Activated naive CD4-positive, alpha-beta T cell treated with anti-CD3 and anti-CD28 coated beads, Interleukin-2, amount 10 ng/mL, durations not matched to agents 7 days and 5 days (primary cell): ENCODE measurements around the gene RANGRF.

Source experiments
- CTCF ChIA-PET: fragments of 350-600 bp; sonication (Branson Sonifier 250); formaldehyde crosslinking; loops from one replicate; lab custom pipeline; 2021; ENCODE audit warnings: antibody characterized with exemption; lab: Charles Lee
- DNase-seq: peaks from one replicate; pipeline ENCODE4 v3.0.0-alpha.2; 2020
- H3K27ac Mint-ChIP-seq: one replicate; pipeline ENCODE4 v1.8.0; 2021; ENCODE audit warnings: mild to moderate bottlenecking, moderate library complexity, mixed read lengths
- H3K27me3 Mint-ChIP-seq: one replicate; pipeline ENCODE4 v1.8.0; 2021; ENCODE audit warnings: mild to moderate bottlenecking, mixed read lengths
- H3K36me3 Mint-ChIP-seq: one replicate; pipeline ENCODE4 v1.8.0; 2021; ENCODE audit warnings: mixed read lengths
- H3K4me1 Mint-ChIP-seq: one replicate; pipeline ENCODE4 v1.8.0; 2021; ENCODE audit warnings: mixed read lengths
- H3K4me3 Mint-ChIP-seq: one replicate; pipeline ENCODE4 v1.8.0; 2021; ENCODE audit warnings: mild to moderate bottlenecking, moderate library complexity, mixed read lengths
- H3K9me3 Mint-ChIP-seq: one replicate; pipeline ENCODE4 v1.8.0; 2021; ENCODE audit warnings: mixed read lengths

RANGRF gene

DNA sequence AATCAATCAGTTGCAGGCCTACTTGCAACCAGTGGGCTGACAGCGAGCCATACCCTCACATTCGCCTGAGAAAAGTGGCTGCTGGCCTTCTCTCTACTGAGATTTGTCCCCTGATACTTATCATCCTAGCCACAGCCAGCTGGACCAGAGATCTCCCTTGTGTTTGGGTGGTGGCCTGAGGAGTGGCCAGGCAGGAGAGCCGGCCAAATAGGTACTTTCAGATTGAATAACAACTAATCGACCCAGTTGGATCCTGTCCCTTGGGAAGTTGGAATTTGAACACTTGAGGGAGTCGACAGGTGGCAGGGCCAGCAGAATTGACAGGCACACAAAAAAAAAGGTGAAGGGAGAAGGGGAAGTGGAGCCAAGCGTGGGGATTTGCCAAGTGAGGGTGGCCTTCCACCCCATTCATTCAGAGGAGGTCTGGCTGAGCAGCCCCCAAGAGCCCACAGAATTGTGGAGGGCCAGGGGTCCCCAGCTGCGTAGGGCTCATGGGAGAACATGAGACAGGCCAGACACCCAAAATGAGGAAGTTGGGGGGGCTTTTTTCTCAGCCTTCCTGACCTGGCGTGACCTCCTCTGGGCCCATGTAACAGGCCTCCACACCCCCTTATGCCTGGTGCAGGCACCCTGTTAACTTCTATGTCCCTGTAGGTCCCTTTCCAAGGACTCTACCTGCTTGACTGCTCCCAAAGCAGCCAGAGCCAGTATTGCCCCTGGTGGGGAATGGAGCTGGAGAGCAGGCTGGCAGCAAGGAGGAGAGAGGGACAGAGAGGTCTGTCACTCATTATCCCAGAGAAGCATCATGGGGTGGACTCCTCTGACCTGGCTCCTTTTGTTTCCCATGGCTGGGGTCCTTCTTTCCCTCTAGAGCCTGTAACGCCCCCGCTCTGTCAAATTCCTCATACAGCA is 2.9 kb upstream of the RANGRF start:
- H3K27me3 Mint-ChIP-seq = no peaks in the 10 kb centered on the region

DNA sequence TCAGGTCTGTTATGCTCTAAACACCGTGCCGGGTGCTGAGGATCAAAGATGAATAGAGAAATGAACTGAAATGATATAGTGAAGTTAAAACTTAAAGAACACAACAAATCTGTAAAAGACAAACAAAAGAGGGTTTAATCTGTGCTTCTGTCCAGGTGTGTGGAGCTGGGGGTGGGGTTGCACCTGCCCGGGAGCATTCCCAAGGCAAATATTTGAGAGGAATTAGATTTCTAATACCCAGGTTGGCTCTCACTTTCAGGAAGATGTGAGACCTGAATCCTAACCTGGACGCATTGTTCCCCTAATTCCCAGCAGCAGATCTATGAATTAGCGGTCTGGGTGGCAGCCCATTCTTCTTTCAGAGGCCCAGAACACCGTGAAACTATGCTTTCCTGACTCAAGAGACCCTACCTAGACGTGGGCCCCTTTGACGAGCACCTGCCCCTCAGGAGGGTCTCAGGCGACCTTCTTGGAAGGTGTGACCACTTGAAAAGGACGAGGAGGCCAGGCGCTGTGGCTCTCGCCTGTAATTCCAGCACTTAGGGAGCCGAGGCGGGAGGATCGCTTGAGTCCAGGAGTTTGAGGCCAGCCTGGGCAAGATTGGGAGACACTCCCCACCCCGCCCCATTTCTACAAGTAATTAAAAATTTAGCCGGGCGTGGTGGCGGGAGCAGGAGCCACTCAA is 677 bp upstream of the RANGRF start:
- Mint-ChIP-seq H3K4me1 (peaks cover 56% of the 10 kb centered on the region), H3K36me3 (peaks cover 16% of the 10 kb centered on the region)
- CTCF ChIA-PET = no interaction called here

More for the DNA sequence above, 2.9 kb upstream of the RANGRF start:
- H3K36me3 Mint-ChIP-seq = peaks cover 13% of the 10 kb centered on the region
- no peak for DNase-seq
- no peaks in the 10 kb centered on the region for H3K9me3 Mint-ChIP-seq
- no peak overlapping the region for H3K4me3 Mint-ChIP-seq
- CTCF ChIA-PET = no interaction called here
- peak overlapping the region; percentile 12 for H3K27ac Mint-ChIP-seq
- peaks cover 49% of the 10 kb centered on the region for H3K4me1 Mint-ChIP-seq

DNA sequence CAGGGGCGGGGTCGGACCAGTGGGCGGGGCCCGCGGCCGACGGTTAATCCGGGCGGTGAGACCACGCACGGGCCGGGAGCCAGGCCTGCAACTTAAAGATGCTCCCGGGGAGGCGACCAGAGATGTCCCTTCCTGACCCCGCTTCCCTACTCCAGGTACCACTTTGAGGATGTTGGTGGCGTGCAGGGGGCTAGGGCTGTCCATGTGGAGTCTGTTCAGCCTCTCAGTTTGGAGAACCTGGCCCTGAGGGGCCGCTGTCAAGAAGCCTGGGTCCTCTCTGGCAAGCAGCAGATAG is 580 bp downstream of the RANGRF start:
- DNase-seq = peak; percentile 80
- peak overlapping the region; percentile 95 for H3K27ac Mint-ChIP-seq

More for the DNA sequence above, 677 bp upstream of the RANGRF start:
- no peak for DNase-seq
- no peaks in the 10 kb centered on the region for H3K9me3 Mint-ChIP-seq
- no peaks in the 10 kb centered on the region for H3K27me3 Mint-ChIP-seq
- H3K4me3 Mint-ChIP-seq = peak overlapping the region; percentile 90
- peak overlapping the region; percentile 95 for H3K27ac Mint-ChIP-seq

DNA sequence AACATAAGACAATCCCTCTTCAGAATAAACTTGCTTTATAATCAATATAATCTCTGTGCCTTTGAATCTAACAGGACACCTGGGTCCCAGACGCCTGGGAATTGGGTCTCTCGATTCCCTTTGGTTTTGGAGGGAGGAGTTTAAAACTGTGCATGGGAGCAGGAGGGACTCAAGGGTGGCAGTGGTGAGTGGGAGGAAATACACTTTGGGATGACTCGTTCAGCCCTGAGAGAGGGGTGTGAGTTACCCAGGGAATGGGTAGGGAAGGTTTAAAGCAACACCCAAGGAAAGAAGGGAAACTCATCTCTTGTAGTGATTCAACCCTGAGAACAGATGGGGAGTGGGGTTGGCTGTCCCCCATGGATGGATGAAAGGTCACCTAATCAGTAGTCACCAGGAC is 1.6 kb downstream of the RANGRF start:
- peak overlapping the region; percentile 90 for H3K4me3 Mint-ChIP-seq
- peaks cover 55% of the 10 kb centered on the region for H3K4me1 Mint-ChIP-seq
- H3K9me3 Mint-ChIP-seq = no peaks in the 10 kb centered on the region
- H3K27me3 Mint-ChIP-seq = no peaks in the 10 kb centered on the region
- peak overlapping the region; percentile 95 for H3K27ac Mint-ChIP-seq
- DNase-seq = no peak
- CTCF ChIA-PET = no interaction called here
- peaks cover 16% of the 10 kb centered on the region for H3K36me3 Mint-ChIP-seq

More for the DNA sequence above, 580 bp downstream of the RANGRF start:
- peaks cover 16% of the 10 kb centered on the region for H3K36me3 Mint-ChIP-seq
- peaks cover 53% of the 10 kb centered on the region for H3K4me1 Mint-ChIP-seq
- no peaks in the 10 kb centered on the region for H3K9me3 Mint-ChIP-seq
- H3K4me3 Mint-ChIP-seq = peak overlapping the region; percentile 90
- CTCF ChIA-PET = interaction anchor here (1.0 kb wide), 1 partner anchor 45 kb away, joined by 3 read pairs; no protein-coding TSS in a partner anchor
- no peaks in the 10 kb centered on the region for H3K27me3 Mint-ChIP-seq

DNA sequence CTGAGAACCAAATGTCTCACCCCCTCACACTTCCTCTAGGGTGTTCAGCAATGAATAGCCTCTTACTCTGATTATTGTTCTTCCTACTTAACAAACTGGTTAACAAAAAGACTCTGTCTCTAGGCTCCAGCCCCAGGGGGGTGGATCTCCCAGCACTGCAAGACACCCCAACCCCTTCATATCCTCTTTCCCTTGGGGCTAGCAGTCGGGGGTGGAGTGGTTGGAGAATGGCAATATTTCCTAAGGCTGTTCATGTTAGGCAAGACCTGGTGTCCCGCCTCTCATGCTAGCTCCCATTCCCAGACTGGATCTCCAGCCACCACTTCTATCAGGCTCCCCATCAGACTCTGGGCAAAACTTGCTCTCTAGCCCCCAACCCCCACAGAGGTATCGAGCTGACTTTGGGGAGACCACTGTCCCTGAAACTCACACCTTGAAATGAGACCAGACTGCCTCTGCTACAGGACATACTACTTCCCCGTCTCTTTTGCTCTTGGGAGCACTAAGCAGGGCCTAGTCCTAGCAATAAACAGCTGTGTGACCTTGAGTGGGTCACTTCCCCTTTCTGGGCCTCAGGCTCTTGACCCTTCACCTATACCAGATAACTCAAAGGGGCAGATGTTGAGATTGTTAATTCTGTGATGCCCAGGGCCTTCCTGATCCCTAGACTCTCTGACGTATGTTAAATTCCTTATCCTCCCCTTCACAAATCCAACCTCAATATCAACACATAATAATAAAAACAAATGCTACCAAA is 4.3 kb downstream of the RANGRF start:
- H3K36me3 Mint-ChIP-seq = peaks cover 16% of the 10 kb centered on the region
- no peak for DNase-seq
- CTCF ChIA-PET = interaction anchor here (0.6 to 0.7 kb wide), 2 partner anchors 157 to 489 kb away, joined by 3 read pairs; no protein-coding TSS in a partner anchor
- H3K4me3 Mint-ChIP-seq = peak overlapping the region; percentile 1
- H3K4me1 Mint-ChIP-seq = peaks cover 61% of the 10 kb centered on the region
- H3K27ac Mint-ChIP-seq = peak overlapping the region; percentile 34
- no peaks in the 10 kb centered on the region for H3K27me3 Mint-ChIP-seq
- H3K9me3 Mint-ChIP-seq = no peaks in the 10 kb centered on the region

DNA sequence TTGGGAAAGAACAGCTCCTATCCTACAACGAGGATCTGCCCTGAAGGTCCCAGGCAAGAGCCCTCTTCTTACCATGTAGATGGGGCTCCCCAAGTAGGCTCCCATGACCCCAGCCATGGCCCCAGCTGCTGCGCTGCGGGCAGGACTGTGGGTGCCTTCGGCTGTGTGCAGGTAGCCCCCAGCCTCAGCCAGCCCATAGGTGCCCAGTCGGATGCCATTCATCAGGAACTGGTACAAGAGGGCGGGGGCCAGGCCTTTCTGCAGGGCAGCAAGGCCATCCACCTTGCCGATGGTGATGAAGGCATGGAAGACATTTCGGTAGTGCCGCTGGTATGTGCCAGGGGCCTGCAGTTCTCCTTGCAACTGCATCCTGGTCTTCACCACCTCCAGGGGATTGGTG is 5.9 kb downstream of the RANGRF start:
- Mint-ChIP-seq H3K9me3 (no peaks in the 10 kb centered on the region), H3K36me3 (peaks cover 10% of the 10 kb centered on the region), H3K4me3 (peak overlapping the region; percentile 86), H3K27ac (peak overlapping the region; percentile 91), H3K27me3 (no peaks in the 10 kb centered on the region), H3K4me1 (peaks cover 50% of the 10 kb centered on the region)
- CTCF ChIA-PET = interaction anchor here (0.8 kb wide), 1 partner anchor 69 kb away, joined by 3 read pairs; no protein-coding TSS in a partner anchor
- no peak for DNase-seq

DNA sequence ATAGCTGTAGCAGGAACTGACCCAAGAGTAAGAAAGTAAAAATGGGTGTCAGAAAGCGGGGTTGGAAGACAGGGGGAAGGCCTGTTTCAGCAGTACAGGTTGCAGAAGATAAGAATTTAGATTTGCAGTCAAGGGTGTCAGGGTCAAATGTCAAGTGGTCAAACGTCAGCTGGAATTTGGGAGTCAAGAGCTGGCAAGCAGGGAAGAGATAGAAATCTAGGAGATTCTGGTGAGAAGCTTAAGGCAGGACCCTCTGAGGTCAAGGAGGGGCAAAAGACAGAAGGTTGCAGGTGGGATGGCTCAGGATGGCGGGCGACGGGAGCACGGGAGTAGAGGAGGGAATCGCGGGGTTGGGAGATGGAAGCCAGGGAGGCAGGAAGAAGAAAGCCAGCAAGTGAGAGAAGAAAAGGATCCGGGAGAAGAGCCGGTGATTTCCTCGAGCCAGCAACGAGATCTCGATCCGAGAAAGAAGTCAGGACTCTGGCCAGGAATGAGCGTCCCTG is 6.4 kb downstream of the RANGRF start:
- Mint-ChIP-seq H3K27me3 (no peaks in the 10 kb centered on the region), H3K4me1 (peaks cover 45% of the 10 kb centered on the region), H3K4me3 (peak overlapping the region; percentile 86), H3K9me3 (no peaks in the 10 kb centered on the region), H3K27ac (peak overlapping the region; percentile 91), H3K36me3 (peaks cover 9% of the 10 kb centered on the region)
- no peak for DNase-seq
- CTCF ChIA-PET = interaction anchor here (0.6 to 1.3 kb wide), 5 partner anchors 52 to 201 kb away, joined by 3 to 6 read pairs (median 3); no protein-coding TSS in a partner anchor

DNA sequence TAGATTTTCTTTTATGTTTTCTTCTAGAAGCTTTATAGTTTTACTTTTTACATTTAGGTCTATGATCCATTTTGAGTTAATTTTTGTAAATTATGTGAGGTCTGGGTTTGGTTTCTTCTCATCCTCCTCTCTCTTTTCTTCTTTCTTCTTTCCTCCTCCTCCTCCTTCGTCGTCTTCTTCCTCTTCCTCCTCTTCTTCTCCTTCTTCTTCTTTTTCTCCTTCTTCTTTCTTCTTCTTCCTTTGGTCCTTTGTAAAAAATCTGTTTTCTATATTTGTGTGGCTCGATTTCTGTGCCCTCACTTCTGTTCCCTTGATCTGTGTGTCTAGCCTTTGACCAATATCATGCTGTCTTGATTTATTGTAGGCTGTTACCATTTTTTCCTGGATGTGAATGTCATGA is 11.8 kb downstream of the RANGRF start:
- peaks cover 16% of the 10 kb centered on the region for H3K4me1 Mint-ChIP-seq
- H3K27ac Mint-ChIP-seq = no peak overlapping the region
- H3K27me3 Mint-ChIP-seq = peaks cover 12% of the 10 kb centered on the region
- DNase-seq = no peak
- CTCF ChIA-PET = interaction anchor here (0.9 to 2.7 kb wide), 16 partner anchors 14 to 226 kb away, joined by 3 to 13 read pairs (median 4); partner anchors contain the start of genes AURKB and CTC1
- H3K36me3 Mint-ChIP-seq = no peaks in the 10 kb centered on the region
- no peaks in the 10 kb centered on the region for H3K9me3 Mint-ChIP-seq
- no peak overlapping the region for H3K4me3 Mint-ChIP-seq

DNA sequence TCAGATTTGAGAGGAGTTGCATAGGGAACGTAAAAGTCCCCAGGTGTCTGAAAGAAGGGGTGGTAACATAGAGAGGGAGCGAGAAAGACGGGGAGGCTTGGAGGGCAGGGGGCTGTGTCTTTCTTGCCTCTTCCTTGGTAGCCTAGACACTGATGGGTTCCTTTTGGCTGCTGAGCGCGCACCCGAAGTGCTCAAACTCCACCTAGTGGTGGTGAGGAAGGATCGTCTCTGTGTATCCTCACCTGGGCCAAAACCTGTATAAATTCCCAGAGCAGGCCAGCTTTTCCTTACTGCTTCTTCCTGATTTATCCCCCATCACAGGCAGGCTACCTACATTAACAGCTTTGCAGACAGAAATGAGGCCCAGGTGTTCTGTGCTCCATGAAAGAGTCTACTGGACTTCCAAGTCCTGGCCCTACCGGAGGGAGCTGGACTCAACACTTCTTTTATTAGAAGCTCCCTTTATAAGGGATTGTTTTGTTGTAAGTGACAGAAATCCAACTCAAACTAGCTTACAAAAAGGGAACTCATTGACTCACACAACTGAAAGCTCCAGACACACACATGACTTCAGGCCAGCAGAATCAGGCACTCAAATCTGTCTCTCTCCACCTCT is 12.3 kb downstream of the RANGRF start:
- peak; percentile 70 for DNase-seq
- Mint-ChIP-seq H3K27ac (no peak overlapping the region), H3K36me3 (no peaks in the 10 kb centered on the region), H3K4me1 (peaks cover 16% of the 10 kb centered on the region), H3K4me3 (no peak overlapping the region), H3K27me3 (peaks cover 12% of the 10 kb centered on the region), H3K9me3 (no peaks in the 10 kb centered on the region)
- CTCF ChIA-PET = interaction anchor here (0.7 to 2.7 kb wide), 25 partner anchors 13 to 239 kb away, joined by 3 to 13 read pairs (median 4); partner anchors contain the start of genes AURKB and BORCS6

DNA sequence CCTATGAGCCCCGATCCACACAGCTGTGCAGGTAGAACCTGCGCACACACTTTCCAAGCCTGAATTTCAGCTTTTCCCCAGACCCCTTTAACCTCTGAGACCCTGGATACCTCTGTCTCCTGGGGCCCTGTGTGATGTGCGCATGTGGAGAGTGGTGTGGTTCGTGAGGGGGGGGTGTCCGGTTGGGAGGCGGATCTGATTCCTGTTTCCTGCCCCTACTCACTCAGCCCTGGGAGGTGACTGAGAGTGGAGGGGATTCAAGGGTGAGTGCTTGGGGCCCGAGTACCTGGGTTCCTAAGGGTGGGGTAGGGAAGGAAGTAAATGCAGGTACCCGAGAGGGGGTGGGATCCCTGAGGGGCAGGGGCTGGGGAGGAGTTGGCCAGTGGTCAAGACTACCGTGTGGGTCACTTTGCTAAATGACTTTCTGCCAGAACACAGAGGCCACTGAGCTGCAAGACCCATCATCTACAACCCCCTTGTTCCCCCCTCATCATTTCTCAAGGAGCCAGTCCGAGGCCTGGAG is 22.2 kb downstream of the RANGRF start:
- Mint-ChIP-seq H3K27me3 (peaks cover 52% of the 10 kb centered on the region), H3K4me1 (no peaks in the 10 kb centered on the region), H3K36me3 (no peaks in the 10 kb centered on the region), H3K27ac (no peak overlapping the region), H3K9me3 (no peaks in the 10 kb centered on the region), H3K4me3 (no peak overlapping the region)
- CTCF ChIA-PET = no interaction called here
- no peak for DNase-seq

DNA sequence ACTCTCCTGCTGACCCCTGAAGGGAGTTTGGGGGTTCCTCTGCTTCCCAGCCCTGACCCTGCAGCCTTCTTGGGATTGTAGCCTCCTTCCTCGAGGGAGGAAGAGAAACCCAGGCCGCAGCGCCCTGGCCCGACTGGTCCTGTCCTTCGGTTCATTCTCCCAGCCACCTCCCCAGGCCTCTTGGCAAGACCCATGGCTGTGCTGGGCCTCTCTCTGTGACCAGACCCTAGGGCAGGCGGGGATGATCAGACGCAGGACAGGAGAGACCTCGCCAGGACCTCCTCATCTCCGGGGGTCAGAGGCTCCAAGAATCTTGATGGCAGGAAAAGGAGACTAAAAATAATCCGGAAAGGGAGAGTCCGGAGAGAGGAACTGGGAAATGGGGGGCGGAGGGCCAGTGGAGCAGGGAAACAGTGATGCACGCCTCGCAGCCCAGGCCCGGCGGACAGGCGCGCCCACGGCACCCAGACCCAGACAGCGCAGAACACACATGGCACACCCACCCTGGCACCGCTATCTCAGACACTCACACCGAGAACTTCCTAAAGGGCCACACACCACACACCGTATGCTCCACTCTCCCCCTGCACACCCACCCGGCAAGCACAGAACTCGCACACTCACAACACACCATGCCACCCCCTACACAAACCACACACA is 22.8 kb downstream of the RANGRF start:
- no peaks in the 10 kb centered on the region for H3K9me3 Mint-ChIP-seq
- DNase-seq = no peak
- H3K27ac Mint-ChIP-seq = no peak overlapping the region
- no peak overlapping the region for H3K4me3 Mint-ChIP-seq
- CTCF ChIA-PET = no interaction called here
- peaks cover 53% of the 10 kb centered on the region for H3K27me3 Mint-ChIP-seq
- no peaks in the 10 kb centered on the region for H3K4me1 Mint-ChIP-seq
- no peaks in the 10 kb centered on the region for H3K36me3 Mint-ChIP-seq

DNA sequence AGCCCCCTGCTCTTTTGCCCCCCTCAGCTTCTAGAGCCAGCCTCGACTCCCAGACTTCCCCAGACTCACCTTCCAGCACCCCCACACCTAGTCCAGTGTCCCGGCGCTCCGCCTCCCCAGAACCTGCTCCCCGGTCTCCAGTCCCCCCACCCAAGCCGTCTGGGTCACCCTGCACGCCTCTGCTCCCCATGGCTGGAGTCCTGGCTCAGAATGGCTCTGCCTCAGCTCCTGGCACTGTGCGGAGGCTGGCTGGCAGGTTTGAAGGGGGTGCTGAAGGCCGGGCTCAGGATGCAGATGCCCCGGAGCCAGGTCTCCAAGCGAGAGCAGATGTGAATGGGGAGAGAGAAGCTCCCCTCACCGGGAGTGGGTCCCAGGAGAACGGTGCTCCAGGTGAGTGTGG is 23.8 kb downstream of the RANGRF start:
- Mint-ChIP-seq H3K9me3 (no peaks in the 10 kb centered on the region), H3K27ac (no peak overlapping the region), H3K27me3 (peaks cover 58% of the 10 kb centered on the region), H3K4me3 (no peak overlapping the region), H3K36me3 (no peaks in the 10 kb centered on the region), H3K4me1 (no peaks in the 10 kb centered on the region)
- DNase-seq = no peak
- CTCF ChIA-PET = interaction anchor here (0.9 kb wide), 1 partner anchor 14 kb away, joined by 5 read pairs; no protein-coding TSS in a partner anchor
